ENCODE results near the gene SHMT2.

DNA sequence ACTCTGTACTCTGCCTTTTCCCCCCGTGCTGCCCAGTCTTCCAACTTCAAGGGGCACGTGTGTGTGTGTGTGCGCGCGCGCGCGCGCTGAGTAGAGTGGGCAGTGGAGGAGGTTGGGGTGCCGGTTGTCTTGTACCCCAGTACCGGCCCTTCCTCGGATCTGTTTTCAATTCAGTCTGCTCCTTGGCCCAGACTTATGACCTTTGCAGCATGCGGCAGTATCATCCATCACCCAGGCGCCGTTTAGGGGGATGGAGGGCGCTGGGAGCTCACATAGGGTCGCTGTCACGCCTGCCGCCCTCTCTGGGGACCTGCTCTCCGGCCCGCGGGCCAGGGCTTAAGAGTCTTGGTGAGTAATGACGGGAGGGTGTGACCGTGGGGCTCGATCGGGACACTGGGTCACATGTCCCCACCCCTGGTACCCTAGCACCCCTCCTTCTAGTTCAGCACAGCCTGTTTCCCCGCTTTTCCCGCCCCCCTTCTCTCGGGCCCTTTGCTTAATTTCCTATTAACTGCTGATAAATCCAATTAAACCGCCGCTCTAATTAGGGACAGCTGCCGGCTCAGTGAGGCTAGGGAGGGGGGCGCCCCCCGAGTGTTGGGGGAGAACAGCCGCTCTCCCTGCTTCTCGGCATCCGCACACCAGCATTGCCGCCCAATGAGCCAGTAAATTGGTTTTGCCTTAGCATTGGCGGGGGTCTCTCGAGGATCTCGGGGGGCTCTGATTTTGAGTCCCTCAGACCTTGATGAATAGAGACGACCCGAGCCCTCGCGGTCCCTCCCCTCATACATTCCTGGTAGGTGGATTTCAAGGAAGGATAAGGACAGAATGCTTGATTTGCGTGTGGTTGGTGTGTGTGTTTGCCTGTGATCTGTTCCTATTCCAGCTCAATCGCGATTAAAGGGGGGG, 12.1 kb downstream of the SHMT2 start:
- TF ChIP-seq POLR2AphosphoS5 (IDR thresholded peaks at IDR 0.05) (no peak), CTCF (IDR thresholded peaks at IDR 0.05) (no peak), EP300 (IDR thresholded peaks at IDR 0.05) (no peak), POLR2A (IDR thresholded peaks at IDR 0.05) (no peak)
